ENCODE measurements around the gene TMEM126B. TPM values are rescaled to one million over a fixed set of nuclear protein-coding genes. Genes with fewer than 3 reads are reported as not detected.
A peak's percentile ranks its signal among the peaks of the same experiment; 100 is the strongest.
"Not testable (repeated sequence)": the region's sequence is repeated elsewhere in the genome, so short reads cannot be mapped to it uniquely, and the experiment has no call there.

TMEM126B gene
- total and polyA plus RNA-seq, 2 experiments from 2014 or later, result 39.5 to 98.2 TPM

DNA sequence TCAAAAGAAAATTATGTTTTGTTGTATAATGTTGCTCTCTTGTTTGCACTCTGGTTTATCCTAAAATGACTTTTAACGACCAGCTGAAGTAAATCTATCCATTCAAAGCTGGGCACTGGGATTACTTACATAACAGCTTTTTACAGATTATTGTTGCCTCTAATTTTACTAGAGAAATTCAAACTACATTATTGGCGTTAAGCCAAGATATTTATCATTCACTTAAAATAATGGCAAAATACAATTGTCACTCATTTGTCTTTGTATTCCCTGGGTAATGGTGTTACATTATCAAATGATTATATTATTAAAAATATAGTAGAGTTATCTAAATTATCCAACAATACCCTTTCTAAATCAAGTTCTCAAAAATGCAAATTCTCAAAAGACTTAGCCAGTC, 31.5 kb upstream of the TMEM126B start:
- no peaks in the 10 kb centered on the region for H3K9me3 ChIP-seq (ENCODE audit: low read depth)
- no peak for DNase-seq (ENCODE audit: low read depth in 1 of 2, low spot score in 1 of 2)
- no peak overlapping the region for H3K27ac ChIP-seq
- H3K4me1 ChIP-seq (ENCODE audit: low read depth), result no peaks in the 10 kb centered on the region
- TF ChIP-seq, protein P1, sequence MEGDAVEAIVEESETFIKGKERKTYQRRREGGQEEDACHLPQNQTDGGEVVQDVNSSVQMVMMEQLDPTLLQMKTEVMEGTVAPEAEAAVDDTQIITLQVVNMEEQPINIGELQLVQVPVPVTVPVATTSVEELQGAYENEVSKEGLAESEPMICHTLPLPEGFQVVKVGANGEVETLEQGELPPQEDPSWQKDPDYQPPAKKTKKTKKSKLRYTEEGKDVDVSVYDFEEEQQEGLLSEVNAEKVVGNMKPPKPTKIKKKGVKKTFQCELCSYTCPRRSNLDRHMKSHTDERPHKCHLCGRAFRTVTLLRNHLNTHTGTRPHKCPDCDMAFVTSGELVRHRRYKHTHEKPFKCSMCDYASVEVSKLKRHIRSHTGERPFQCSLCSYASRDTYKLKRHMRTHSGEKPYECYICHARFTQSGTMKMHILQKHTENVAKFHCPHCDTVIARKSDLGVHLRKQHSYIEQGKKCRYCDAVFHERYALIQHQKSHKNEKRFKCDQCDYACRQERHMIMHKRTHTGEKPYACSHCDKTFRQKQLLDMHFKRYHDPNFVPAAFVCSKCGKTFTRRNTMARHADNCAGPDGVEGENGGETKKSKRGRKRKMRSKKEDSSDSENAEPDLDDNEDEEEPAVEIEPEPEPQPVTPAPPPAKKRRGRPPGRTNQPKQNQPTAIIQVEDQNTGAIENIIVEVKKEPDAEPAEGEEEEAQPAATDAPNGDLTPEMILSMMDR (IDR thresholded peaks at IDR 0.05; ENCODE audit: low read depth, low read length), result no peak
- H3K36me3 ChIP-seq, result no peaks in the 10 kb centered on the region
- H3K27me3 ChIP-seq, result no peaks in the 10 kb centered on the region
- no peak overlapping the region for H3K4me3 ChIP-seq

DNA sequence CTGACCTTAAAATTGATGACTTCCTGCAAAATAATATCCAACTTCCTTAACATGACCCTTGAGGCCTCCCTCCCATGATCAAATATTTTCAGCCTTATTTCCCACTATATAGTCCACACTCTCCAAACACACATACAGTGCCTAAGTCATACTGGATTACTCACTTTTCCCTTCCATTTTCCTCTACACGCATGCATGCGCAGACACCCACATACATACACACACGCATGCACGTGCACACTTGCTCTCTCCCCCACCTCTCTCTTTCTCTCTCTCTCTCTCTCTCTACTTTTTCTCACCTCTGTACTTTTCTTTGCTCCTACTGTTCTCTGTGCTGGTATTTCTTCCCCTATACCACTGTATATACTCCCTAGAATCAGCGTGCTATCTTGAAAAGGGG, 29.3 kb upstream of the TMEM126B start:
- no peak overlapping the region for H3K27ac ChIP-seq
- TF ChIP-seq, protein P1 (IDR thresholded peaks at IDR 0.05; ENCODE audit: low read depth, low read length), result no peak
- no peaks in the 10 kb centered on the region for H3K27me3 ChIP-seq
- H3K4me3 ChIP-seq, result no peak overlapping the region
- no peaks in the 10 kb centered on the region for H3K4me1 ChIP-seq (ENCODE audit: low read depth)
- H3K36me3 ChIP-seq, result no peaks in the 10 kb centered on the region
- H3K9me3 ChIP-seq (ENCODE audit: low read depth), result no peaks in the 10 kb centered on the region
- DNase-seq (ENCODE audit: low read depth in 1 of 2, low spot score in 1 of 2), result no peak

DNA sequence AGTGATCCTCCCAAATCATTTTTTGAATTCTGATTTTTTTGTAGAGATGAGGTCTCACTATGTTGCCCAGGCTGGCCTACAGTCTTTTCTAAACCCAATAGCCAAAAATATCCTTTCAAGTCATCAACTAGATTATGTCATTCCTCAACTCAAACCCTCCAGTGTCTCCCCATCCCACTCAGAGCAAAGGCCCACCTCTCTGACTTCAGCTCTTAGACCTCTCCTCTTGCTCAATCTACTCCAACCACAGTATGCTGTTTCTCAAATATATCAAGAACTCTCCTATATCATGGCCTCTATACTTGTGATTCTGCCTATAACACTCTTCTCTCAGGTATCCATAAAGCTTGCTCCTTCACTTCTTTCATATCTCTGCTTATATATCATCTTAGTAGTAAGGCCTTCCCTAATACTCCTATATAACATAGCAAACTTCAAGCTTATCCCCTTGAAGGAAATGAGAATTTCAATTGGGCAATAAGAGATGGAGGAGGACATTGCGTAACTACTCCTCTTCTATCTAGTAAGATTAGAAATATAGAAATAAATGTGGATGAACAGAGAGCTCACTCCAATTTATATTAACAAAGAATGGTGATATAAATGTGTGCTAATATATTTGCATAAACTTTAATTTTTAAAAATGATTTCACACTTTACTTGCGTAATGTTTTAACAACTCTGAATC, 25.7 kb upstream of the TMEM126B start:
- TF ChIP-seq, protein P1 (IDR thresholded peaks at IDR 0.05; ENCODE audit: low read depth, low read length), result no peak
- Histone ChIP-seq H3K27me3 (no peaks in the 10 kb centered on the region), H3K9me3 (ENCODE audit: low read depth) (no peaks in the 10 kb centered on the region), H3K27ac (no peak overlapping the region), H3K4me3 (no peak overlapping the region), H3K4me1 (ENCODE audit: low read depth) (no peaks in the 10 kb centered on the region), H3K36me3 (no peaks in the 10 kb centered on the region)
- peak in 1 of 2 donors; percentile 47 for DNase-seq (ENCODE audit: low read depth in 1 of 2, low spot score in 1 of 2)

DNA sequence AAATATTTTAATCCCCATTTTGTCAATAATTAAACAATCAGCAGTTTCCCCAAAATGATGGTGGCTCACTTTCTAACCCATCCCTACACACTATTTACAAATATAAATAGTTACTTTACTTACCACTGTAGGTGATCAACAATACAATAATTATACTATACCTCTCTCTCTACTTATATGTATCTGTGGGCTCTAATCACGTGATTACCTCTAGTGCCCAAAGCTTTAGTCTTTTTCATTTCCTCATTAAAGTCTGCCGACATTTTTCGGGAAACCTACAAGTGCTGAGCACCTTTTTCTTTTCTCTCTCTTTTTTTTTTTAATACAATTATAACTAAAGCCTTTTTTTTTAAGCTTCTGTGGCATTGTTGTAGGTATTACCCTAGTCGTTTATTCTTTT, 25.2 kb upstream of the TMEM126B start:
- Histone ChIP-seq H3K27ac (no peak overlapping the region), H3K27me3 (no peaks in the 10 kb centered on the region)
- TF ChIP-seq, protein P1 (IDR thresholded peaks at IDR 0.05; ENCODE audit: low read depth, low read length), result no peak

DNA sequence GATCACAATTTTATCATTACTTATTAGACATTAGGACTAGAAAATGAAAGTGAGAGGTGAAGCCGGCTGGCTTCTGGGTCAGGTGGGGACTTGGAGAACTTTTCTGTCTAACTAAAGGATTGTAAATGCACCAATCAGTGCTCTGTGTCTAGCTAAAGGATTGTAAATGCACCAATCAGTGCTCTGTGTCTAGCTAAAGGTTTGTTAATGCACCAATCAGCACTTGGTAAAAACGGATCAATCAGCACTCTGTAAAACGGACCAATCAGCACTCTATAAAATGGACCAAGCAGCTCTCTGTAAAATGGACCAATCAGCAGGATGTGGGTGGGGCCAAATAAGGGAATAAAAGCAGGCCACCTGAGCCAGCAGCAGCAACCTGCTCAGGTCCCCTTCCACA, 22.2 kb upstream of the TMEM126B start:
- not testable (repeated sequence) for H3K36me3 ChIP-seq; H3K4me1 ChIP-seq (ENCODE audit: low read depth); H3K27ac ChIP-seq; H3K4me3 ChIP-seq; H3K9me3 ChIP-seq (ENCODE audit: low read depth); H3K27me3 ChIP-seq; DNase-seq (ENCODE audit: low read depth in 1 of 2, low spot score in 1 of 2)

More for the DNA sequence above, 25.2 kb upstream of the TMEM126B start:
- no peaks in the 10 kb centered on the region for H3K36me3 ChIP-seq
- no peak overlapping the region for H3K4me3 ChIP-seq
- no peak for DNase-seq (ENCODE audit: low read depth in 1 of 2, low spot score in 1 of 2)
- no peaks in the 10 kb centered on the region for H3K9me3 ChIP-seq (ENCODE audit: low read depth)
- no peaks in the 10 kb centered on the region for H3K4me1 ChIP-seq (ENCODE audit: low read depth)

DNA sequence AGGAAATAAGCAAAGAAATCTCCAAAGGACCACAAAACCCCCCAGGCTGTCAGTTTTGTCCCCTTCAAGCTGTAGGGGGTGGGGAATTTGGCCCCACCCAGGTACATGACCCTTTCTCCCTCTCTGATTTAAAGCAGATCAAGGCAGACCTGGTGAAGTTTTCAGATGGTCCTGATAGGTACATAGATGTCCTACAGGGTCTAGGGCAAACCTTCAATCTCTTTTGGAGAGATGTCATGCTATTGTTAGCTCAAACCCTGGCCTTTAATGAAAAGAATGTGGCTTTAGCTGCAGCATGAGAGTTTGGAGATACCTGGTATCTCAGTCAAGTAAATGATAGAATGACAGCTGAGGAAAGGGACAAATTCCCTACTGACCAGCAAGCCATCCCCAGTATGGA, 19.8 kb upstream of the TMEM126B start:
- H3K4me1 ChIP-seq (ENCODE audit: low read depth); H3K27ac ChIP-seq: not testable (repeated sequence)

DNA sequence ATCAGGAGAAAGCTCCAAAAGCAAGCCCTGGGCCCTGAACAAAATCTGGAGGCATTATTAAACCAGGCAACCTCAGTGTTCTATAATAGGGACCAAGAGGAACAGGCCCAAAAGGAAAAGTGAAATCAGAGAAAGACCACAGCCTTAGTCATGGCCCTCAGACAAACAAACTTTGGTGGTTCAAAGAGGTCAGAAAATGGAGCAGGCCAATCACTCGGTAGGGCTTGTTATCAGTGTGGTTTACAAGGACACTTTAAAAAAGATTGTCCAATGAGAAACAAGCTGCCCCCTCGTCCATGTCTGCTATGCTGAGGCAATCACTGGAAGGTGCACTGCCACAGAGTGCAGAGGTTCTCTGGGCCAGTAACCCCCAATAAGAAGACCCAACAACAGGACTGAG, 19.1 kb upstream of the TMEM126B start:
- H3K36me3 ChIP-seq; DNase-seq (ENCODE audit: low read depth in 1 of 2, low spot score in 1 of 2); H3K4me3 ChIP-seq; H3K27me3 ChIP-seq; H3K4me1 ChIP-seq (ENCODE audit: low read depth); H3K9me3 ChIP-seq (ENCODE audit: low read depth); H3K27ac ChIP-seq: not testable (repeated sequence)

More for the DNA sequence above, 19.8 kb upstream of the TMEM126B start:
- H3K36me3 ChIP-seq; H3K27me3 ChIP-seq; H3K9me3 ChIP-seq (ENCODE audit: low read depth); DNase-seq (ENCODE audit: low read depth in 1 of 2, low spot score in 1 of 2); H3K4me3 ChIP-seq: not testable (repeated sequence)

DNA sequence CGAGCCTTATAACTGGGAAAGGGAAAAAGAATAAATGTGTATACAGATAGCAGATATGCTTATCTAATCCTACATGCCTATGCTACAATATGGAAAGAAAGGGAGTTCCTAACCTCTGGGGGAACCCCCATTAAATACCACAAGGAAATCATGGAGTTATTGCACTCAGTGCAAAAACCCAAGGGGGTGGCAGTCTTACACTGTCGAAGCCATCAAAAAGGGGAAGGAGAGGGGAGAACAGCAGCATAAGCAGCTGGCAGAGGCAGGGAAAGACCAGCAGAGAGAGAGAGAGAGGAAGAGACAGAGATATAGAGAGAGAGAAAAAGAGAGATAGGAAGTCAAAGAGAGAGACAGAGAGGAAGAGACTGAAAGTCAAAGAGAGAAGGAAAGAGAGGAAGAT, 16.8 kb upstream of the TMEM126B start:
- DNase-seq (ENCODE audit: low read depth in 1 of 2, low spot score in 1 of 2); H3K27ac ChIP-seq; H3K4me1 ChIP-seq (ENCODE audit: low read depth); H3K27me3 ChIP-seq; H3K4me3 ChIP-seq; H3K9me3 ChIP-seq (ENCODE audit: low read depth); H3K36me3 ChIP-seq: not testable (repeated sequence)

All from cardiac muscle cell (in vitro differentiated cells and primary cell).